Inflammatory macrophage (primary cell): ENCODE data around the gene WIPI1.
A peak's percentile ranks its signal among the peaks of the same experiment; 100 is the strongest.
"Not testable (repeated sequence)": the region's sequence is repeated elsewhere in the genome, so short reads cannot be mapped to it uniquely, and the experiment has no call there.

Source experiments
- DNase-seq, 2 donors: peaks; one replicate each; pipeline ENCODE4 v3.0.0-alpha.2; 2020 to 2022

The WIPI1 gene

GRCh38 chr17:68437979-68438822 is 19.1 kb downstream of the WIPI1 start:
- DNase-seq: peak; percentile 40 to 50

GRCh38 chr17:68435876-68436842 is 21.1 kb downstream of the WIPI1 start:
- DNase-seq: peak; percentile 81 to 83

GRCh38 chr17:68435361-68435760 is 21.9 kb downstream of the WIPI1 start:
- DNase-seq: no peak

GRCh38 chr17:68433911-68434508 is 23.3 kb downstream of the WIPI1 start:
- no peak for DNase-seq

- DNase-seq: no peak
Observed at GRCh38 chr17:68433211-68433610, 24.1 kb downstream of the WIPI1 start.

GRCh38 chr17:68432086-68432864 is 25.0 kb downstream of the WIPI1 start:
- no peak for DNase-seq

- peak in 1 of 2 donors; percentile 26 for DNase-seq
Observed at GRCh38 chr17:68431661-68432071, 25.6 kb downstream of the WIPI1 start.

- no peak for DNase-seq
Observed at GRCh38 chr17:68431045-68431608, 26.2 kb downstream of the WIPI1 start.

- DNase-seq: no peak
Observed at GRCh38 chr17:68429881-68430280, 27.4 kb downstream of the WIPI1 start.

GRCh38 chr17:68428498-68429172 is 28.7 kb downstream of the WIPI1 start:
- DNase-seq: no peak

GRCh38 chr17:68427575-68427974 is 29.7 kb downstream of the WIPI1 start:
- DNase-seq: no peak

- DNase-seq: no peak
Observed at GRCh38 chr17:68425979-68426378, 31.3 kb downstream of the WIPI1 start.

GRCh38 chr17:68424861-68425260 is 32.4 kb downstream of the WIPI1 start:
- no peak for DNase-seq

- DNase-seq: no peak
Observed at GRCh38 chr17:68424203-68424602, 33.1 kb downstream of the WIPI1 start.

GRCh38 chr17:68423251-68423650 is 34.0 kb downstream of the WIPI1 start:
- no peak for DNase-seq

GRCh38 chr17:68422821-68423220 is 34.5 kb downstream of the WIPI1 start:
- DNase-seq: no peak

GRCh38 chr17:68421486-68421885 is 35.8 kb downstream of the WIPI1 start:
- DNase-seq: no peak

GRCh38 chr17:68420065-68420464 is 37.2 kb downstream of the WIPI1 start:
- DNase-seq: no peak

- DNase-seq: no peak
Observed at GRCh38 chr17:68418876-68419275, 38.4 kb downstream of the WIPI1 start.

- DNase-seq: no peak
Observed at GRCh38 chr17:68417317-68417716, 40.0 kb downstream of the WIPI1 start.

GRCh38 chr17:68414901-68415300 is 42.4 kb downstream of the WIPI1 start:
- DNase-seq: not testable (repeated sequence)
